Measurements from ENCODE around the gene SHCBP1.
"Not testable (repeated sequence)": the region's sequence is repeated elsewhere in the genome, so short reads cannot be mapped to it uniquely, and the experiment has no call there.

SHCBP1 gene, protein sequence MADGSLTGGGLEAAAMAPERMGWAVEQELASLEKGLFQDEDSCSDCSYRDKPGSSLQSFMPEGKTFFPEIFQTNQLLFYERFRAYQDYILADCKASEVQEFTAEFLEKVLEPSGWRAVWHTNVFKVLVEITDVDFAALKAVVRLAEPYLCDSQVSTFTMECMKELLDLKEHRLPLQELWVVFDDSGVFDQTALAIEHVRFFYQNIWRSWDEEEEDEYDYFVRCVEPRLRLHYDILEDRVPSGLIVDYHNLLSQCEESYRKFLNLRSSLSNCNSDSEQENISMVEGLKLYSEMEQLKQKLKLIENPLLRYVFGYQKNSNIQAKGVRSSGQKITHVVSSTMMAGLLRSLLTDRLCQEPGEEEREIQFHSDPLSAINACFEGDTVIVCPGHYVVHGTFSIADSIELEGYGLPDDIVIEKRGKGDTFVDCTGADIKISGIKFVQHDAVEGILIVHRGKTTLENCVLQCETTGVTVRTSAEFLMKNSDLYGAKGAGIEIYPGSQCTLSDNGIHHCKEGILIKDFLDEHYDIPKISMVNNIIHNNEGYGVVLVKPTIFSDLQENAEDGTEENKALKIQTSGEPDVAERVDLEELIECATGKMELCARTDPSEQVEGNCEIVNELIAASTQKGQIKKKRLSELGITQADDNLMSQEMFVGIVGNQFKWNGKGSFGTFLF

DNA sequence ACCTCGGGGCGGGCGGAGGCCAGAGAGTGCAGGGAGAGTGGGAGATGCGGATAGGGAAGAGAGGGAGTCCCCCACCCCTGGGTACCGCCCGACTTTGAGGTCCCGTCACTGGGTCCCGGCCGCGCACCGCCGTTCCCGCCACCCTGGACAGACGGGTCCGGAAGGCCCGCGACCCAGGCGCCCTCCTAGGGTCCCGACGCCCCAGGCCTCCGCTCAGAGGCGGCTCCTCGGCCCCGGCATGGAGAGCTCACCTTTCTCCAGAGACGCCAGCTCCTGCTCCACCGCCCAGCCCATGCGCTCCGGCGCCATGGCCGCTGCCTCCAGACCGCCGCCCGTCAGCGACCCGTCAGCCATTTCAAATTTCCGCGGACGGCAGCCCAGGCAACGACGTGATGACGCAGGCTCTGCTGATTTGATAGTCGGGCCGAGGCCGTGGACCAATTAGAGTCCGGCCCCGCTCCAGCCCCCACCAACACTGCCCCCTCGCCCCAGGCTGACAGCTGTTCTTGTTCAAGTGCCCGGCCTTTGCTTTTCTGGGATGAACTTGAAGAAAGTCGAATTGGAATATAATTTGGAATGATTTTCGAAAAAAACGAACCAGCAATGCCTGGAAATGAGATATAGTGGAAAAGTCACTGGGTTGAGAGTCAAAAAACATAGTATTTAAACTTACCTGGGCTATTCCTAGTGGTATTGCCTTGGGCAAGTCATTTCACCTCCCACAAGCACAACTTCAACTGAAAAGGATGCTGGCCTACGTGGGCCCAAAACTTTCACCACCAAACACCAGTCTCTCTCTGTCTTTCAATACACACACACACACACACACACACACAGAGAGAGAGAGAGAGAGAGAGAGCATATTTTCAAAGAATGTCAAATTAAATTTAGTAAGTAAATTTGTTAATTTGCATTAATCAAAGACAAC lies at the start of gene SHCBP1:
SHCBP1 (minus strand) TSS at position 374 of the 928 bp plus-strand sequence; CDS start at position 354, 20 bp downstream.
- no peak for DNase-seq (ENCODE audit: low read depth)

DNA sequence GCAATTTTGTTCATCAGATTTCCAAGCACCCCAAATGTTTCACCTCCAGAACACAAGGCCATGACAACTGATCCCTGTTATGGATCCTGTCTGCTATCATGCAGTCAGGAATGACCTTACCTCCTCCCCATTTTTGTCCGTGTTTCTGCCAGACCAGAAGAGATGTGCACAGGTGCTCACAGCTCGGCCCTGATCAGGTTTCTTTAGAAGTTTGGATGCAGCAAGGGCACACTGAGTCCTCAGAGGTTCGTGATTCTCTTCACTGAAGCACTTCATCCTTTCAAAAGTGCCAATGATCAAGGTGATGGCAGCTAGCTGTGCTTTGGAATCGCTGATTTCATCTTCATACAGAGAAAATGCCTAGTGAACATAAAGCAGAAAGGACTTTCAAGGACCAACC lies 40.9 kb upstream of the SHCBP1 start:
- DNase-seq (ENCODE audit: low read depth) = no peak

DNA sequence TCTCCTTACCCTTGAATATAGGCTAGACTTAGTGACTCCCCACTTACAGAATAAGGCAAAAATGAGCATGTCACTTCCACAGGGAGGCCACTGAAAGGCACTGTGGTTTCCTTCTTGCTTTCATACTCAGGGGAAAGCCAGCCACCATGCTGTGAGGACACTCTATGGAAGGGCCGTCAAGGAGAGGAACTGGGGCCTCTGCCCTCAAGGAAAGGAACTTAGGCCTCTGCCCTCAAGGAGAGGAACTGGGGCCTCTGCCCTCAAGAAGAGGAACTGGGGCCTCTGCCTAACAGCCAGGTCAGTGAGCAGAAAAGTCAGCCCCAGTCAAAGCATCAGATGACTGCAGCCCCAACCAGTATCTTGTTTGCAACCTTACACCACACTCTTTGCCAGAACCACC lies 37.7 kb upstream of the SHCBP1 start:
- no peak for DNase-seq (ENCODE audit: low read depth)

DNA sequence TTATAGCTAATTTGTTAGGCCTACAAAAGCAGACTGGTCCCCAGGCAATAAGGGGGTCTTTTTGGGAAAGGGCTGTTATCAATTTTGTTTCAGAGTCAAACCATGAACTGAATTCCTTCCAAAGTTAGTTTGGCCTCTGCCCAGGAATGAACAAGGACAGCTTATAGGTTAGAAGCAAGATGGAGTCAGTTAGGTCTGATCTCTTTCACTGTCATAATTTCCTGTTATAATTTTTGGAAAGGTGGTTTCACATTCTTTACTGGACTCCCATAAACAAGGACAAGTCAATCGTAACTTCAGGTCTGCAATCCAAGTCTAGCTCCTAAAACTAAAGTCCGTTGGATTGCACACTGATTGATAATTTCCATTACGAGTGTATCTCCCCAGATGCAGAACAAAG lies 30.1 kb upstream of the SHCBP1 start:
- DNase-seq (ENCODE audit: low read depth) = no peak

DNA sequence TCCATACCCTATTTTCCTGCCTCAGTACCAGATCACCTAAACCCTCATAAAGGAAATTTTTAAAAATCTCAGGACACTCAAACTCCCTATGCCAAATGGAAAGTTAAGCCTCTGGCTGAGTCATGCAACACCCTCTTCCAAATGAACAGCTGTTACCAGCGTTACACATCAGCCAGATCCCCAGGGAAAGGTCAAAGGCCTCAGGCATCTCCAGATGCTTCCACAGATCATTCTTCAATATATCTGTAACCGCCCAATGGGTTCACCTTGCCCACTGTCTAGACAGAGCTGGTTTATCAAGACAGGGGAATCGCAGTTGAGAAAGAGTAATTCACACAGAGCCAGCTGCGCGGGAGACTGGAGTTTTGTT lies 29.1 kb upstream of the SHCBP1 start:
- DNase-seq (ENCODE audit: low read depth) = no peak

DNA sequence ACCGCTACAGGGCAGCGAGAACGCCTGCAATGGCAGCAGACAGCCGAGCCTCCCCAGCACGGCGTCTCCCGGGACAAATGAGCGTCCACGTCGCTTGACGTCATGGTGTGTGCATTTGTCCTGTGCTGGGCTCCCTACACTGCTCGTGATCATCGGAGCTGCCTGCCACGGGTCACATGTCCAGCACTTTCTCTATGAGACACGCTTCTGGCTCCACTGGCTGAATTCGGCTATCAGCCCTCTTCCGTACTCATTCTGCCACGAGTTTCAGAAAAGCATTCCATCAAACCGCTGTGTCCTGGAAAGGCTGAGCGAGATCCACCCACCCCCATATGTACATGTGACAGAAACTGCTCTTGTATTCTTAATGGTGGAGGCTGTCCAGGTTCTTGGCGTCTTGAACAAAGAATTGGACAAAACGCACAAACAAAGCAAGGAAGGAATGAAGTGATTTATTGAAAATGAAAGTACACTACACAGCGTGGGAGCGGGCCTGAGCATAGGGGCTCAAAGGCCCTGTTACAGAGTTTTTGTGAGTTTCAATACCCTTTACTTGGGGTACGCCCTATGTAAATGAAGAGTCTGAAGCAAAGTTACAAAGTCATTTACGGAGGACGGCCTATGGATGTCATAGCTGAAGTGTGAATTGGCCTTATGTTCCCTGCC lies 28.5 kb upstream of the SHCBP1 start:
- no peak for DNase-seq (ENCODE audit: low read depth)

DNA sequence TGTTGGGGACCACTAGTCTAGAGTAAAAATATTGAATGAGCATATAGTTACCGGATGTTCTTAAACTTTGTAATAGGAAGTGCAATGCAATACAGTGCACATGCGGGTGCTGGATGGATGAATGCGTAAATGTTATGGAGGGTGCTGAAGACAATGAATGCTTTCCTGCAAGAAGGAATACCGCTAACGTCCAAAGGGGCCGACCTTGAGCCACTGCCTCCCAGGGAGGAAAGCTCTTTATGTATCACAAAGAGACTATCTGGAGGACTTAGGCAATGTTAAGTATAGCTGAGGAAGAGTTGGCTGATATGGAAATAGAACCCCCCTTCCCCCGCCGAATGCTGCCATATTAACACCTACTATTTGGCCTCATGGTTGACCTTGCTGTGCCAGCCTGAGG lies 27.5 kb upstream of the SHCBP1 start:
- DNase-seq (ENCODE audit: low read depth) = no peak

DNA sequence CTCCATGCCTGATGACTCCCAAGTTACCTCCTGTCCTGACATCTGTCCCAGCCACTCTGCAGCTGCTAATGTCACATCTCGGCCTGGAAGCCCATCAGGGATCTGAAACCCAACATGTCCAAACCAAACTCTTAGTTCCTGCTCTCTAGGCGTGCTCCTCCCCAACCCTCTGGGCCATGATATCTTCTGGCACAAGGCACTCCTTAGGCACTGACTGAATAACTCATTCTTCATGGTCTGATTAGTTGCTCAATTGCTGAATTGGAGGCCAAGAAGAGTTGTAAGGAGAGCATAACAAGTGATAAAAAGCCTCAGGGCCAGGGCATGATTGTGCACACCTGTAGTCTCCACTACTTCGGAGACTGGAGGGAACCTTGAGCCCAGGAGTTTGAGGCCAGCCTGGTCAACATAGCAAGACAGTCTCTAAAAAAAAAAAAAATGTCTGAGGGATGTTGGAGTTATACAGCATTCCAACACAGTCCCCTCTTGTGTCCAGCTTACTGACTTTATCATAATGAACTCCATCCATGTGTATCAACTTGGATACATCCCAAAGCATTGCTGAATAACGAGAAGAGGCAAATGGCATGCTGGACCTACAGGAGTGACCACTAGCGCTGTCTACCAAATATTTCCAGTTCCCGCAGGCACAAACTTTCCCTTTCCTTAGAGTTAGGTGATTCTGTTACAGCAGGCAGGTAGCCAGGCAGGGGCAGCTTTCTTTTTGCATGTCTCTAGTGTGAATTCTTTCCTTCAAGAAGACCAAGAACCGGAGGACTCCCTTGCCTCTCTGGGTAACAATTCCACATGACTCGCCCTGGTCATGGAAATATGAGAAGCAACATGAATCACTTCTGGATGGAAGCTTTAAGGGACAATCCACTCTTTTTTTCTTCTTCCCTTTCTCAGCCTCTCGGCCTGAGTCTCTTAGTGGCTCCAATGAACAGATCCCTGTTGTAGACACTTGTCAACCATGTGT lies 18.1 kb upstream of the SHCBP1 start:
- DNase-seq (ENCODE audit: low read depth) = no peak

DNA sequence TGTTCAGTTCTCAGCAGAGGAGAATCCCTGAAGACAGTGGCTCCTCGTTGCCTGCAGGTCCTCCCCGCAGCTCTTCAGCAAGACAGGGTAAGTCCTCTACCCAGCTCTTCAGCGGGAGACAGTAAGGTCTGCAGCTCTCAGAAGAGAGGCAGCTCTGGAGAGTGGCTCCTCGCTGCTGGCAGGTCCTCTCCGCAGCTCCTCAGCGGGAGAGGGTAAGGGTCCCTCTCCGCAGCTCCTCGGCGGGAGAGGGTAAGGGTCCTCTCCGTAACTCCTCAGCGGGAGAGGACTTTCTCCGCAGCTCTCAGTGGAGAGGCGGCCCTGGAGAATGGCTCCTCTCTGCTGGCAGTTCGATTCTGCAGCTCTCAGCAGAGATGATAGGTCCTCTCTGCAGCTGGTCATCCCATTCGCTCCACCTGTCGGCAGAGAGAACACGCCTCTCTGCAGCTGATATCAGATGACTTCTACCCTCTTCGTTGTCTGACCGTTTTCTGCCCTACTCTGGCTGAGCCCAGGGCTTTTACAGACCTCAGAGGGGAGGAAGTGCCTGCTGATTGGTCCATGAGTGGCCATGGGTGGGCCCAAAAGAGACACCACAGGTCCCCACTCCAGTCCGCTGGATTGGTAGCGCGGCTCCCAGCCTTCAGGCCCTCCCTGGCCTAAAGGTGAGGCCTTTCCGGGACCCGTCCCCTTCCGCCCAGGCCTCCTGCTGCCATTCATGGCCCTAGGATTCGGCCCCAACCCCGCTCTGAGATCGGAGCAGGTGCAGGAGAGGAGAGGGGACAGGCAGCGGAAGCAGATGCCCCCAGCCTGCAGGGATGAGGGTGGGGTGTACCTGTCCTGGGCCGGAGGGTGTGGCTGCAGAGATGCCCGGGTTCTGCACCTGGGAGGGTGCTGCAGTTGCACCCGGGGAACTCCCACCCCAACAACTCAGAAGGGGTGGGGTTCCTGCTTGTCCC lies 11.9 kb upstream of the SHCBP1 start:
- no peak for DNase-seq (ENCODE audit: low read depth)

DNA sequence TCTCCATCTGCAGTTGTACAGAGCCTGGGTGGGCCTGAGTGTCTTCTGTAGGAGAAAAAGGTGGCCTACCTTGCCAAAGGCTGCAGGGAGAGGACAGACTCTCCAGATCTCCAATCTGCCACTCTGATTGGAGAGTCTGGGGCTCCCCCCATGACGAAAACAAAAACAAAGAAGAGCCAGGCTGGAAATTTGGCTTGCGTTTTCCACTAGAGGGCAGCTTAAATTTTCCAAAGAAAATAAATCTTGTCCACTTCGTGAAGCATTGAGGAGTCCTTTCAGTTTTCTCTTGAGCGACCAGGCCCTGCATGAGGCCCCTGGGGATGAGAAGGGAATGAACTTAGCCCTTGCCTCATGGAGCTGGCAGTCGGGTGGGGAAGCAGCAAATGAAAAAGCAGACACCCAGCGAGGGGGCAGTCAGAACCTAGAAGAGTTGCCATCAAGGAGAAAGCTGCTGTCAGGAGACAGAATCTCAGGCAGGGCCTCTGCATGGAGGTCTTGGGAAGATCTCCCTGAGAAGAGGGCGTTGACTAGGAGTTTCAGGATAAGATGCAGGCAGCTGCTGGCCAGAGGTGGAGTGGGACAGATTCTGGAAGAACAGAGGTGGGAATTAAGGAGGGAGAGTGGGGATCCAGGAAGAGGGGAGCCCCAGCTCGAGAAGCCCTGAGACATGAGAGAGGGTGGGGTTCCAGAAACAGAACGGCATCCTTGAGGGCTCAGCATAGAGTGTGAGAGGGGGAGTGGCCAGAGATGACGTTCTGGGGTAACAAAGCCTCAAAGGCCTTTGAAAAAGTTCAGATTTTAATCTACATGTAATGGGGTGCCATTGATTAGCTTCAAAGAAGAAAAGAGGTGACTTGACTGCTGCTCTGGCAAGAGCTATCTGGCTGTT lies 8.4 kb upstream of the SHCBP1 start:
- no peak for DNase-seq (ENCODE audit: low read depth)

DNA sequence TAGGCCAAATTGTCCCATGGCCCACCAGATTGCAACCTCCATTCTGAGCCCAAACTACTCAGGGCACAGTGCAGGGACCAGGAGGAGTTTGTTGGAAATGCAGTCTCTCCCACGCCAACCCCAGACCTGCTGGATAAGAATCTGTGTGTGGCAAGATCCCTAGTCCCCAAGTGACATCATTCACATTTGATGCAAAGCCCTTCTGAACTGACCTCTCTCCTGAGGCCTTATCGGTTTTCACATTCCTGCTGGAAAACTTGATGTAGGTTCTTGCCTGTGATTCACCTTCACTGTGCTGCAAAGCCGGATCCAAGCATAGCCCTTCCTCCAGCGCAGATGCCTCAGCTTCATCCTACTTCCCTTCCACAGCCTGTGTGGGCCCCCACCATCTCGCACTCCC lies 6.6 kb upstream of the SHCBP1 start:
- no peak for DNase-seq (ENCODE audit: low read depth)

DNA sequence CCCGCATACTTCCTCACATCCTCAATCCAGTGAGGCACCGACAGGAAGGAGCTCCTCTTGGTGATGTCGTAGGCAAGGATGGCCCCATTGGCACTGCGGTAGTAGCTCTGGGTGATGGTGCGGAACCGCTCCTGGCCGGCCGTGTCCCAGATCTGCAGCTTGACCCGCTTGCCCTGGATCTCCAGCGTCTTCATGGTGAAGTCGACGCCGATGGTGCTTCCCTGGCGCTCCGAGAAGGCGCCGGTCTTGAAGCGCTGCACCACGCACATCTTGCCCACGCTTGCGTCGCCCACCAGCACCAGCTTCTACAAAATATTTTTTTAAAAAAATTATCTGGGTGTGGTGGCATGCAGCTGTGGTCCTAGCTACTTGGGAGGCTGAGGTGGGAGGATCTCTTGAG lies 5.5 kb upstream of the SHCBP1 start:
- DNase-seq (ENCODE audit: low read depth) = not testable (repeated sequence)

DNA sequence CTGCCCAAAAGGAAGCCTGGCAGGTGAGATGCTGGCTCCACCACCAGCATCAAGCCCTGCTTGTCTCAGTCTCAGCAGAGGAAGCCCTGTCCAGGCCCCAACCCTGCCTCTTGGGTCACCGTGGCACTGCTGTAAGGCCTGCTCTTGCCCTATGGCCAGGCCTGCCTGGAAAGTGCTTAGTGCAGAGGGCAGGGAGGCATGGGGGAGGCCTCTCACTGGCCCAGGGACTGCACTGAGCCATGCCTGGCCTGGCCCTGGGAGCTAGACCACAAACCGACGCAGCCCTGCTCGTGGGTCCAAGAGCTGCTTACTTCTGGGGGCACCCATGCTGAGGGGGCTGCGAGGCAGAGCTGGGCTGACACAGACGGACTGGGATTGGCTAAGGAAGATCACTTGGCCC lies 3.7 kb upstream of the SHCBP1 start:
- not testable (repeated sequence) for DNase-seq (ENCODE audit: low read depth)

DNA sequence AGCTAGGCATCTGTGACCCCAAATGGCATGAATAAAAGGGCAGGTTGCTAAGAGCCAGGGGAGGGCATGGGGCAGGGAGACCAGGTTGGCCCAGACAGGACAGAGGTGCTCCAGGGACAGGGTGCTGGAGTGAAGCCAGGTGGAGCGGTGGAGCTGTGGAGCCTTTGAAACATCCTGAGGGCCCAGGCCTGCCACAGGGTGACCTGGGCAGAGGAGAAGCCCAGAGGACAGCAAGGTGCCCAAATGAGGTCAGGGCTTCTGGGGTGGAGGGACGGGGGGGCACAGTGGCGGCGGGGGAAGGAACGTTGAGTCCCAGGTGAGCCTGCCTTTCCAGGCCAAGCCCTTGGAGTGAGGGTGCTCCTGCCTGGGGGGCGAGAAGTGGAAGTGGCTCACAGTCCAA lies 2.5 kb upstream of the SHCBP1 start:
- DNase-seq (ENCODE audit: low read depth) = not testable (repeated sequence)

DNA sequence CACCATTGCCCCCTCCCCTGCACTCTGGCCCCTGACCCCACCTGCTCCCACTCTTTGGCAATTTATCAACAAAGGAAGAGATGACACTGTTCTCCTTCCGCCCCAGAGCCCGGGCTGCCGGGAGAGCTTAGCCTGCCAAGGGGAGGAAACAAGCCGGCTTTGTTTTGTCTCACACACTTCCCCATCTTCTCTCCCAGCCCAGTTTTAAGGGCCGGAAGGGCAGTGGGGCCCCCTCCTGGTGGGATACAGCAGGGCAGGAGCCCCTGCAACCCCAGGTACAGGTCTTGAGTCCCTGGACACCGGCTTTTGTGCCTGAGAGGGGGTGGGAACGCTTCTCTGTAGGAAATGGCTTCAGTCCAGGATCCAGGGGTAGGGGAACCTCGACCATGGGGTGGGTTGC lies 2.1 kb upstream of the SHCBP1 start:
- DNase-seq (ENCODE audit: low read depth) = not testable (repeated sequence)

DNA sequence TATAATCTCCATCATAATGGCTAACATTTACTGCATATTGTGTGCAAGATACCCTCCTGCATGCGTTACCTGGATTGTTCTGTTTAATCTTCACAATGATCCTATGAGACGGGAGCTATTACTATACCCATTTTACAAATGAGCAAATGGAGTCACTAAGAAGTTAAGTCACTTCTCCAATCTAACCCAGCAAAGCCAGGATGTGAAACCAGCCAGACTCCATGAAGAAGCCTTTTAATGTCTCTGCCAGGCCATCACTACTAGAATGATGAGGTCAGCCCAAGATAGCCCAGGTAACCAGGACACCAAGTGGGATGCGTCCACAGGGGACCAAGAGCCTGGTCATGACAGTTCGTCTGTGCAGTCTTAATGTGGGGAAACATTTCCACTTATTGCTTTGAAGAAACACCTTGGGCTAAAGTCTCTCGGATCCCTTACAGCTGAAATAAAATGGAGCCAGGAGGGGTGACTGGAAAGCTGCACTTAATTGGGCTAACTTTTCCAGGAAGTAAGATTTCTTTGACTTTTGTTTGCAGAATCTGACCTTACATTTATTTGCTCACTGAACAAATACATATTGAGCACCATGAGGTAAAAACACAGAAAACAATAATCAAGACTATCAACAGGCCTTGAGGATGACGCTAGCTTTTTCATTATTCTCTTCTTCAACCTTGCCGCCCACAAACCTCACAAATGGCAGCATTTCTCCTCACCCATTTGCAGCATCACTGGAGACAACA lies 926 bp upstream of the SHCBP1 start:
- no peak for DNase-seq (ENCODE audit: low read depth)

DNA sequence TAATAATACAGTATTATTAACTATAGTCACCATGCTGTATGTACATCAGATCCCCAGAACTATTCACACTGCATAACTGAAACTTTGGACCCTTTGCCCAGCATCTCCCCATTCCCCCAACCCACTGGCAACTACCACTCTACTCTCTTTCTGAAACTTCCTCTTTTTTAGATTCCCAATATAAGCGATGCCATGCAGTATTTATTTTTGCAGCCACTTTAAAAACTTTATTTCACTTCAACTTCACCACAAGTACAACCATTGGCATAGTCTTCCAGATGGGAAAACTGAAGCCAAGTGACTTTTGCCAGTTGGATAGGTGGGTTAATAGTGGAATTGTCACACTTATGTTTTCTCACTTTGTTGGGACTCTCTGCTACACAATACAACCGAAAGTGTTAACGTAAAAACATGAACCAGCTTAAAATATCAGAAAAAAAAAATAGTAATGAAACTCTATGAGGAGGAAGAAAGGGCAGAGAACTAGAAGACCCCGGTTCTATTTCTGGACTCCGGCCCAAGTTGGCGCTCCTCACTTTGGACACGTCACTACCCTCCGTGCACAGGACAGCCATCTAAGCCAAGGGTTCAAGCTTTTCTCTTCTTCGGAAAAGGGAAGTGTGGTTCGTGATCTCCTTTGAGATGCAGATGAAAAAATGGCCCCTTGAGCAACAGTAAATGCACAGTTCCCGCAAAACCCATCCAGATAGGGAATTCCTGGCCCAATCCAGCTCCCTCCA lies 743 bp downstream of the SHCBP1 start:
- no peak for DNase-seq (ENCODE audit: low read depth)
